ENCODE results near the gene NRL.

DNA sequence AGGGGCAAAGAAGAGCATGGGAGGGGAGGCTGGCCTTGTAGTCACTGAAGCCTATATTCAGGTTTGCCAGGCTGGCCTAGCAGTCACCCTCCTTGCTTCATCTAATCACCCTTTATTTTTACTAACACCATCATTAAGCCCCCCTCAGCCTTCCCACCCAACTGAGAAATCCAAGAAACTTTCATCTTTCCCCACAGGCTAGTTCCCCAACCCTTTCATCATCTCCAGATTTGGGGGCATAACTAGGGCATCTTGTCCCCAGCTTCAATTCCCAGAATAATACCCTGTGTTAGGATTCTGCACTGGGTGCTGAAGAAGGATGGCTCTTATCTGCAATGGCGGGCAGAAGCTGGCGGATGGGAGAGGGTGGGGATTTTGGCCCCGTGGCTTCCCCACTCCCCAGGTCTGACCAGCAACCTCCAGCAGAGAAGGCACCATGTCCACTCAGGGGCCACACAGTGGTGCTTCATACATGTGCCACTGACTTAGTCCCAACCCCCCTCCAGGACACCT, 13.7 kb downstream of the NRL start:
- TF ChIP-seq, protein P1, sequence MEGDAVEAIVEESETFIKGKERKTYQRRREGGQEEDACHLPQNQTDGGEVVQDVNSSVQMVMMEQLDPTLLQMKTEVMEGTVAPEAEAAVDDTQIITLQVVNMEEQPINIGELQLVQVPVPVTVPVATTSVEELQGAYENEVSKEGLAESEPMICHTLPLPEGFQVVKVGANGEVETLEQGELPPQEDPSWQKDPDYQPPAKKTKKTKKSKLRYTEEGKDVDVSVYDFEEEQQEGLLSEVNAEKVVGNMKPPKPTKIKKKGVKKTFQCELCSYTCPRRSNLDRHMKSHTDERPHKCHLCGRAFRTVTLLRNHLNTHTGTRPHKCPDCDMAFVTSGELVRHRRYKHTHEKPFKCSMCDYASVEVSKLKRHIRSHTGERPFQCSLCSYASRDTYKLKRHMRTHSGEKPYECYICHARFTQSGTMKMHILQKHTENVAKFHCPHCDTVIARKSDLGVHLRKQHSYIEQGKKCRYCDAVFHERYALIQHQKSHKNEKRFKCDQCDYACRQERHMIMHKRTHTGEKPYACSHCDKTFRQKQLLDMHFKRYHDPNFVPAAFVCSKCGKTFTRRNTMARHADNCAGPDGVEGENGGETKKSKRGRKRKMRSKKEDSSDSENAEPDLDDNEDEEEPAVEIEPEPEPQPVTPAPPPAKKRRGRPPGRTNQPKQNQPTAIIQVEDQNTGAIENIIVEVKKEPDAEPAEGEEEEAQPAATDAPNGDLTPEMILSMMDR (IDR thresholded peaks at IDR 0.05; ENCODE audit: extremely low read depth in 1 of 2, insufficient read depth in 1 of 2, low read depth in 1 of 2, low read length in 2 of 2): no peak
- TF ChIP-seq POLR2A (IDR thresholded peaks at IDR 0.05; ENCODE audit: low read depth, low read length) (no peak), POLR2AphosphoS5 (IDR thresholded peaks at IDR 0.05; ENCODE audit: insufficient read depth, low read depth, low read length) (no peak), JUN (IDR thresholded peaks at IDR 0.05; ENCODE audit: borderline replicate concordance, insufficient read depth, insufficient read length, low read depth) (no peak), EZH2 (IDR thresholded peaks at IDR 0.05; ENCODE audit: borderline replicate concordance, low read depth, low read length, severe bottlenecking) (no peak), MAX (IDR thresholded peaks at IDR 0.05; ENCODE audit: insufficient read depth, insufficient read length) (no peak)

Measured in endothelial cell of umbilical vein (primary cell).